Subcutaneous abdominal adipose tissue (tissue), 5 donors: ENCODE data around the gene PSEN1.

Experiments used
- H3K27ac ChIP-seq: one replicate; pipeline ENCODE4 v1.7.0; 2013; ENCODE audit warnings: low read depth, mild to moderate bottlenecking, inconsistent platforms, low read length, moderate library complexity
- H3K27me3 ChIP-seq, 5 donors: one replicate each; pipeline ENCODE4 v1.7.0; 2013; ENCODE audit warnings: low read length in 5 of 5, inconsistent platforms in 1 of 5; ENCODE audit not compliant: control insufficient read depth in 5 of 5, insufficient read depth in 4 of 5
- H3K36me3 ChIP-seq, 5 donors: one replicate each; pipeline ENCODE4 v1.7.0; 2013; ENCODE audit warnings: low read length in 5 of 5; ENCODE audit not compliant: control insufficient read depth in 5 of 5, insufficient read depth in 5 of 5
- H3K4me1 ChIP-seq, 5 donors: one replicate each; pipeline ENCODE4 v1.7.0; 2013; ENCODE audit warnings: low read length in 5 of 5, mild to moderate bottlenecking in 3 of 5, moderate library complexity in 1 of 5; ENCODE audit not compliant: control insufficient read depth in 5 of 5, insufficient read depth in 5 of 5
- H3K4me3 ChIP-seq, 5 donors: one replicate each; pipeline ENCODE4 v1.7.0; 2013; ENCODE audit warnings: low read length in 5 of 5, low read depth in 1 of 5
- H3K9ac ChIP-seq, 5 donors: one replicate each; pipeline ENCODE4 v1.7.0; 2013; ENCODE audit warnings: low read length in 5 of 5, mild to moderate bottlenecking in 4 of 5, moderate library complexity in 3 of 5
- H3K9me3 ChIP-seq, 5 donors: one replicate each; pipeline ENCODE4 v1.7.0; 2013; ENCODE audit warnings: low read length in 5 of 5; ENCODE audit not compliant: control insufficient read depth in 5 of 5
- donor health status: healthy.
- donor health status: healthy.
- donor health status: healthy.
- donor health status: healthy.
- donor health status: healthy.

PSEN1 gene

GRCh38 chr14:73235531-73236155 is 99.3 kb downstream of the PSEN1 start:
- Histone ChIP-seq H3K9ac (no peak overlapping the region), H3K4me1 (peaks cover 5 to 51% (median 40%) of the 10 kb centered on the region in 5 donors), H3K27me3 (peaks cover 2 to 25% (median 16%) of the 10 kb centered on the region in 5 donors), H3K4me3 (no peak overlapping the region), H3K9me3 (no peaks in the 10 kb centered on the region), H3K27ac (no peak overlapping the region), H3K36me3 (no peaks in the 10 kb centered on the region)

- Histone ChIP-seq H3K9me3 (no peaks in the 10 kb centered on the region), H3K36me3 (no peaks in the 10 kb centered on the region), H3K27me3 (peaks cover 2 to 25% (median 18%) of the 10 kb centered on the region in 5 donors), H3K27ac (no peak overlapping the region), H3K9ac (no peak overlapping the region), H3K4me1 (peaks cover 5 to 56% (median 44%) of the 10 kb centered on the region in 5 donors), H3K4me3 (no peak overlapping the region)
Measured at GRCh38 chr14:73236157-73236556, 99.8 kb downstream of the PSEN1 start.

GRCh38 chr14:73236752-73237218 is 100.5 kb downstream of the PSEN1 start:
- peaks cover 2 to 25% (median 18%) of the 10 kb centered on the region in 5 donors for H3K27me3 ChIP-seq

GRCh38 chr14:73237219-73237785 is 101.0 kb downstream of the PSEN1 start, which contains the start of gene PAPLN:
Gene PAPLN (plus strand): TSS chr14:73237506. CDS start chr14:73239779, 2,273 bp downstream.
- peaks cover 9 to 63% (median 50%) of the 10 kb centered on the region in 5 donors for H3K4me1 ChIP-seq
- H3K36me3 ChIP-seq, result no peaks in the 10 kb centered on the region
- H3K27ac ChIP-seq, result no peak within 1 kb of the TSS
- H3K4me3 ChIP-seq, result peak within 1 kb of the TSS in 4 of 5 donors; percentile 32 to 68 (median 56)
- H3K9ac ChIP-seq, result peak within 1 kb of the TSS in 1 of 5 donors; percentile 38
- H3K9me3 ChIP-seq, result no peaks in the 10 kb centered on the region
- peaks cover 2 to 22% (median 18%) of the 10 kb centered on the region in 5 donors for H3K27me3 ChIP-seq

More at GRCh38 chr14:73236752-73237218, 100.5 kb downstream of the PSEN1 start:
- Histone ChIP-seq H3K36me3 (no peaks in the 10 kb centered on the region), H3K4me3 (peak overlapping the region in 4 of 5 donors; percentile 2 to 68 (median 56)), H3K4me1 (peaks cover 5 to 63% (median 48%) of the 10 kb centered on the region in 5 donors), H3K9me3 (no peaks in the 10 kb centered on the region), H3K9ac (no peak overlapping the region), H3K27ac (no peak overlapping the region)

- Histone ChIP-seq H3K9me3 (no peaks in the 10 kb centered on the region), H3K27ac (no peak overlapping the region), H3K9ac (peak overlapping the region in 1 of 5 donors; percentile 38), H3K27me3 (peaks cover 2 to 21% (median 18%) of the 10 kb centered on the region in 5 donors), H3K4me1 (peaks cover 9 to 62% (median 48%) of the 10 kb centered on the region in 5 donors), H3K4me3 (peak overlapping the region in 4 of 5 donors; percentile 32 to 68 (median 56)), H3K36me3 (no peaks in the 10 kb centered on the region)
Measured at GRCh38 chr14:73237786-73238423, 101.6 kb downstream of the PSEN1 start.

GRCh38 chr14:73238424-73238852 is 102.1 kb downstream of the PSEN1 start:
- no peak overlapping the region for H3K27ac ChIP-seq
- no peaks in the 10 kb centered on the region for H3K36me3 ChIP-seq
- H3K9me3 ChIP-seq, result no peaks in the 10 kb centered on the region
- H3K4me1 ChIP-seq, result peaks cover 9 to 62% (median 48%) of the 10 kb centered on the region in 5 donors
- H3K4me3 ChIP-seq, result peak overlapping the region in 4 of 5 donors; percentile 32 to 68 (median 56)
- peak overlapping the region in 1 of 5 donors; percentile 38 for H3K9ac ChIP-seq
- H3K27me3 ChIP-seq, result peaks cover 2 to 21% (median 18%) of the 10 kb centered on the region in 5 donors

GRCh38 chr14:73238941-73239340 is 102.6 kb downstream of the PSEN1 start:
- no peak overlapping the region for H3K27ac ChIP-seq
- H3K9me3 ChIP-seq, result no peaks in the 10 kb centered on the region
- H3K4me1 ChIP-seq, result peaks cover 9 to 62% (median 48%) of the 10 kb centered on the region in 5 donors
- H3K9ac ChIP-seq, result no peak overlapping the region
- peak overlapping the region in 2 of 5 donors; percentile 1 to 46 for H3K4me3 ChIP-seq
- peaks cover 2 to 21% (median 18%) of the 10 kb centered on the region in 5 donors for H3K27me3 ChIP-seq
- H3K36me3 ChIP-seq, result no peaks in the 10 kb centered on the region

- peaks cover 9 to 62% (median 48%) of the 10 kb centered on the region in 5 donors for H3K4me1 ChIP-seq
- H3K9ac ChIP-seq, result peak overlapping the region in 1 of 5 donors; percentile 7
- no peak overlapping the region for H3K27ac ChIP-seq
- H3K4me3 ChIP-seq, result peak overlapping the region in 3 of 5 donors; percentile 39 to 58 (median 47)
- no peaks in the 10 kb centered on the region for H3K36me3 ChIP-seq
- H3K27me3 ChIP-seq, result peaks cover under 1 to 21% (median 13%) of the 10 kb centered on the region in 5 donors
- H3K9me3 ChIP-seq, result no peaks in the 10 kb centered on the region
Measured at GRCh38 chr14:73239393-73240241, 103.3 kb downstream of the PSEN1 start.

- no peaks in the 10 kb centered on the region for H3K9me3 ChIP-seq
- H3K27me3 ChIP-seq, result peaks cover 0 to 21% (median 11%) of the 10 kb centered on the region in 5 donors
- no peak overlapping the region for H3K9ac ChIP-seq
- H3K4me1 ChIP-seq, result peaks cover 9 to 66% (median 50%) of the 10 kb centered on the region in 5 donors
- H3K4me3 ChIP-seq, result no peak overlapping the region
- no peaks in the 10 kb centered on the region for H3K36me3 ChIP-seq
- H3K27ac ChIP-seq, result no peak overlapping the region
Measured at GRCh38 chr14:73240816-73241480, 104.6 kb downstream of the PSEN1 start.
